Glutamatergic neuron (in vitro differentiated cells): ENCODE measurements around the gene PIGV. TPM values are rescaled to one million over a fixed set of nuclear protein-coding genes. Genes with fewer than 3 reads are reported as not detected.

Experiments used
- DNase-seq: peaks from one replicate; pipeline ENCODE4 v3.0.0; 2022
- H3K27ac Mint-ChIP-seq: one replicate; pipeline ENCODE4 v1.8.0; 2020; ENCODE audit warnings: mild to moderate bottlenecking, mixed read lengths, inconsistent platforms; ENCODE audit not compliant: unreplicated experiment
- H3K27me3 Mint-ChIP-seq: one replicate; pipeline ENCODE4 v1.8.0; 2020; ENCODE audit warnings: mild to moderate bottlenecking, moderate library complexity, mixed read lengths, inconsistent platforms; ENCODE audit not compliant: unreplicated experiment
- H3K36me3 Mint-ChIP-seq: one replicate; pipeline ENCODE4 v1.8.0; 2020; ENCODE audit warnings: mild to moderate bottlenecking, mixed read lengths, inconsistent platforms; ENCODE audit not compliant: unreplicated experiment
- H3K4me1 Mint-ChIP-seq: one replicate; pipeline ENCODE4 v1.8.0; 2020; ENCODE audit warnings: mild to moderate bottlenecking, low read depth, mixed read lengths, inconsistent platforms; ENCODE audit not compliant: unreplicated experiment
- H3K4me3 Mint-ChIP-seq: one replicate; pipeline ENCODE4 v1.8.0; 2020; ENCODE audit warnings: mild to moderate bottlenecking, mixed read lengths, inconsistent platforms; ENCODE audit not compliant: unreplicated experiment
- H3K9me3 Mint-ChIP-seq: one replicate; pipeline ENCODE4 v1.8.0; 2020; ENCODE audit warnings: mild to moderate bottlenecking, moderate library complexity, mixed read lengths, inconsistent platforms; ENCODE audit not compliant: unreplicated experiment
- total RNA-seq: library from RNA; stranded (reverse); fragmentation: NEBNext Ultra II Directional; extraction: Animal tissue kit (Norgen Biotek cat#: 25700); gene quantifications from one replicate; pipeline ENCODE4 v1.2.1, GENCODE V29; 2021; ENCODE audit not compliant: unreplicated experiment
- TF ChIP-seq, protein P1 (sequence below): fragments of 200-600 bp; sonication (generic); IDR thresholded peaks from one replicate; pipeline ENCODE4 v1.5.0; 2021; ENCODE audit not compliant: partially characterized antibody, unreplicated experiment

The PIGV gene
- total RNA-seq, 1 donor from 2014 or later: 6.7 TPM

DNA sequence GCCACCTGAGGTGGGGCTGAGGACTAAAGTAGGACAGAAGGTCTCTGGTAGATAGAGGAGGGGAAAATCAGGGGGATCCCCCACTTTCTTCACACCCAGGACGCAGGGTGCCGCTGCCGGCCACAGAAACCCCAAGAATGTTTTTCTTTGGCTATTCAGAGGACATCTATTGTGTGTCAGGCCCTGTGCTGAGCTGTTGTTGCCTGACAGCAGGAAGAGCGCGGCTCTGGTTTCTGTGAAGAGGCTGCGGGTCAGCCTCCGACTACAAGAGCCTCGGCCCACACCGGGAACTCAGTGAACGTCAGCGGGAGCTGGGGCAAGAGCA lies 407 bp upstream of the PIGV start:
- TF ChIP-seq, protein P1, sequence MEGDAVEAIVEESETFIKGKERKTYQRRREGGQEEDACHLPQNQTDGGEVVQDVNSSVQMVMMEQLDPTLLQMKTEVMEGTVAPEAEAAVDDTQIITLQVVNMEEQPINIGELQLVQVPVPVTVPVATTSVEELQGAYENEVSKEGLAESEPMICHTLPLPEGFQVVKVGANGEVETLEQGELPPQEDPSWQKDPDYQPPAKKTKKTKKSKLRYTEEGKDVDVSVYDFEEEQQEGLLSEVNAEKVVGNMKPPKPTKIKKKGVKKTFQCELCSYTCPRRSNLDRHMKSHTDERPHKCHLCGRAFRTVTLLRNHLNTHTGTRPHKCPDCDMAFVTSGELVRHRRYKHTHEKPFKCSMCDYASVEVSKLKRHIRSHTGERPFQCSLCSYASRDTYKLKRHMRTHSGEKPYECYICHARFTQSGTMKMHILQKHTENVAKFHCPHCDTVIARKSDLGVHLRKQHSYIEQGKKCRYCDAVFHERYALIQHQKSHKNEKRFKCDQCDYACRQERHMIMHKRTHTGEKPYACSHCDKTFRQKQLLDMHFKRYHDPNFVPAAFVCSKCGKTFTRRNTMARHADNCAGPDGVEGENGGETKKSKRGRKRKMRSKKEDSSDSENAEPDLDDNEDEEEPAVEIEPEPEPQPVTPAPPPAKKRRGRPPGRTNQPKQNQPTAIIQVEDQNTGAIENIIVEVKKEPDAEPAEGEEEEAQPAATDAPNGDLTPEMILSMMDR: no peak
- peaks cover 20% of the 10 kb centered on the region for H3K9me3 Mint-ChIP-seq
- peak overlapping the region; percentile 99 for H3K27ac Mint-ChIP-seq
- peaks cover 11% of the 10 kb centered on the region for H3K27me3 Mint-ChIP-seq
- DNase-seq: no peak
- peaks cover 41% of the 10 kb centered on the region for H3K4me1 Mint-ChIP-seq
- peak overlapping the region; percentile 97 for H3K4me3 Mint-ChIP-seq
- no peaks in the 10 kb centered on the region for H3K36me3 Mint-ChIP-seq

DNA sequence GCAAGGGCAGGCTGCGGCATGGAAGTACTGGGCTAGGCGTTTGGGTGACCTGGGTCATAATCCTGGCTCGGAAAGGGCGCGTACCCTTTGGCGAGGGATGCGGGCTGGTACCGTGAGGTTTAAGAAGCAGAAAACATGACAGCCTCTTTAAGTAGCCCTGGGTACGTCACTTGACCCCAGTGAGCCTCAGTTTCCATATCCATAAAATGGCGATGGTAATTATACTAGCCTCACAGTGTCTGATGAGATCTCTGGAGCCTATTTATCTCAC lies 700 bp downstream of the PIGV start:
- Mint-ChIP-seq H3K9me3 (peaks cover 20% of the 10 kb centered on the region), H3K27ac (peak overlapping the region; percentile 80), H3K36me3 (no peaks in the 10 kb centered on the region), H3K4me1 (peaks cover 43% of the 10 kb centered on the region), H3K4me3 (peak overlapping the region; percentile 83), H3K27me3 (peaks cover 11% of the 10 kb centered on the region)
- DNase-seq: no peak
- TF ChIP-seq, protein P1: no peak

DNA sequence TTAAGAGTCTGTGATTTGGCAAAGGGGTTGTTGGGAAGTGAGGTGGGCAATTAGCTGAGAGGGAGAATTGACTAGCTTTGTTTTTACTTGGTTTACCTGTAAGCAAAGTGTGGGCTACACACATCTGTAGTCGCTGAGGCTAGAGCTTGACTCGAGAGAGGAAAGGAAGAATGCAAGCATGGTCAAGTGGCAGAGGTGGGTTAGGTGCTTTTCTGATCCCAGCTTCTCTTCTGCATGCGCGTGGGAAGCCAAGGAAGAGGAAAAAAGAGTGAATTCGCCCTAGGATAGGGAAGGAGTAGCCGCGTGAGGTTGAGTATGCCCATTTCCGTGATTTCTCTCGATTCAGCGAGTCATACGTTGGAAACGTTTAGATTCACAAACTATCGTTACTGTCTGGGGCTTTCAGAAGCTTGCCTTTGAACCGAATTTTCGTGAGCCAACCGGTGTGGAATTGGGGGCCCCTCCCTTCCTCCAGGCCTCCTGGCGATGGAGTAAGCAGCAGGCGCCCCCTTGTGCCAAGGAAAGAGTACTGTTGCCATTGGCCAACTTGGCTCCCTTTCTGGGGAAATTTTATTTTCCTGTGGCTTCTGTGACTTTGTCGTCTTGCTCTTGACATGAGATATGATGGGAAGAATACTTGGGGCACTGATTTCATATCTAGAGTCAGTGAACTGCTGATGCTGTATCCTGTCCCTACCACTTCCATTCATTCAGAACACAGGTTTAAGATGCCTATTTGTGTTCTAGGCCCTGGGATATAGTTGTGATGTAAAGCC lies 1.3 kb downstream of the PIGV start:
- Mint-ChIP-seq H3K4me3 (peak overlapping the region; percentile 83), H3K9me3 (peaks cover 20% of the 10 kb centered on the region), H3K27ac (peak overlapping the region; percentile 80), H3K4me1 (peaks cover 43% of the 10 kb centered on the region), H3K27me3 (peaks cover 11% of the 10 kb centered on the region), H3K36me3 (no peaks in the 10 kb centered on the region)
- TF ChIP-seq, protein P1: peak; percentile 88
- DNase-seq: peak; percentile 82

DNA sequence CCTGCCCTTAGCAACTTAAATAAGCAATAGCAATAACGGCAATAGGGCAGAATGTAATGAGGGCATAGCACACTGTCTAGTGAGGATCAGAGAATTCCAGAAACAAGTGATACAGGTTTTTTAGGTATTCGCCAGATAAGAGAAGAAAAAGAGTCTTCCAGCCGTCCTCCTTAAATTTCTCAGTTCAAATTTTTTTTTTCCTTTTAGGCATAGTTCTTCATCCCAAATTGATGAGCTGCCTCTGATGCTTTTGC lies 1.8 kb downstream of the PIGV start:
- peaks cover 43% of the 10 kb centered on the region for H3K4me1 Mint-ChIP-seq
- H3K36me3 Mint-ChIP-seq: no peaks in the 10 kb centered on the region
- H3K27ac Mint-ChIP-seq: no peak overlapping the region
- no peak overlapping the region for H3K4me3 Mint-ChIP-seq
- TF ChIP-seq, protein P1: no peak
- H3K9me3 Mint-ChIP-seq: peaks cover 17% of the 10 kb centered on the region
- H3K27me3 Mint-ChIP-seq: peaks cover 11% of the 10 kb centered on the region
- no peak for DNase-seq

DNA sequence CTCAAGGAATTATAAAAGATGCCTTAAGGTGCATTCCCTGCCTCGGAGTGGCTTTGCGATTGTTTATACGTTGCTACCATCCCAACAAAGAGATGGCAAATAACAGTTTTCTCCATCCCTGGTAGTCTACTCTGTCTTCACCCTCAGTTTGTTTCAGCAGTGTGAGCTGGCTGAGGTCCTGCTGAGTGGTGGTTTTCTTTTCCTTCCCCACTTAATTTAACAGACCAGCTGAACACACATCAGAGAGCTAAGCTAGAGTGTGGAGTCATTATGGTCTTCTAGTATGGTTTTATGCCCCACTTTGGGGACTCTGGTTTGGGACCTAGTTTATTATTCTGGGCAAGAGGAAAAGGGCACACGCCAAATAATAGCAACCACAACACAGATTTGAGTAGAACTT lies 2.2 kb downstream of the PIGV start:
- Mint-ChIP-seq H3K9me3 (peaks cover 16% of the 10 kb centered on the region), H3K4me3 (no peak overlapping the region), H3K27ac (peak overlapping the region; percentile 20), H3K4me1 (peaks cover 42% of the 10 kb centered on the region), H3K27me3 (peaks cover 11% of the 10 kb centered on the region), H3K36me3 (no peaks in the 10 kb centered on the region)
- no peak for DNase-seq
- TF ChIP-seq, protein P1: no peak
